Keratinocyte (primary cell): ENCODE measurements around the gene SLC5A3. TPM values are rescaled to one million over a fixed set of nuclear protein-coding genes. Genes with fewer than 3 reads are reported as not detected.
A peak's percentile ranks its signal among the peaks of the same experiment; 100 is the strongest.

Experiments used
- DNase-seq: peaks from one replicate; pipeline ENCODE4 v3.0.0-alpha.2; 2011; ENCODE audit warnings: low read depth, missing footprints, low spot score
- FAIRE-seq: peaks from 2 replicates; lab custom pipeline; 2011; peaks lifted over from hg19 to GRCh38; lab: Jason Lieb, UNC
- H2AFZ ChIP-seq: 2 replicates; pipeline ENCODE4 v1.6.0; 2012; ENCODE audit warnings: low read length, control low read depth, inconsistent platforms; ENCODE audit not compliant: control insufficient read depth
- H3K27ac ChIP-seq: 2 replicates; pipeline ENCODE4 v1.5.1; 2011; ENCODE audit warnings: low read length; ENCODE audit not compliant: control insufficient read depth, insufficient read depth
- H3K27me3 ChIP-seq: 3 replicates; pipeline ENCODE4 v1.6.0; 2011; ENCODE audit warnings: low read length; ENCODE audit not compliant: control insufficient read depth, insufficient read depth; ENCODE audit errors: extremely low read depth
- H3K36me3 ChIP-seq, 2 experiments: 2 replicates in 1 of 2; 3 replicates in 1 of 2; pipeline ENCODE4 v1.5.1; 2011; ENCODE audit warnings: low read length in 2 of 2, mild to moderate bottlenecking in 1 of 2; ENCODE audit not compliant: control insufficient read depth in 2 of 2, insufficient read depth in 2 of 2; ENCODE audit errors: extremely low read depth in 1 of 2
- H3K4me1 ChIP-seq: 3 replicates; pipeline ENCODE4 v1.5.1; 2011; ENCODE audit warnings: low read length; ENCODE audit not compliant: control insufficient read depth, insufficient read depth; ENCODE audit errors: extremely low read depth
- H3K4me2 ChIP-seq: 3 replicates; pipeline ENCODE4 v1.6.0; 2011; ENCODE audit warnings: low read depth, low read length; ENCODE audit not compliant: control insufficient read depth, insufficient read depth; ENCODE audit errors: extremely low read depth
- H3K4me3 ChIP-seq, 3 experiments: fragments of 200-600 bp in 1 of 3; sonication (generic) in 1 of 3; 2 replicates in 2 of 3; 3 replicates in 1 of 3; pipeline ENCODE4 v1.5.1; 2011 to 2016; ENCODE audit warnings: low read length in 3 of 3, mild to moderate bottlenecking in 3 of 3, control low read depth in 2 of 3, inconsistent platforms in 1 of 3, low read depth in 1 of 3, mixed read lengths in 1 of 3, mixed run types in 1 of 3, moderate library complexity in 1 of 3; ENCODE audit not compliant: control insufficient read depth in 2 of 3, insufficient read depth in 2 of 3; ENCODE audit errors: extremely low read depth in 1 of 3
- H3K79me2 ChIP-seq: 2 replicates; pipeline ENCODE4 v1.6.0; 2012; ENCODE audit warnings: low read length; ENCODE audit not compliant: control insufficient read depth, insufficient read depth
- H3K9ac ChIP-seq: 3 replicates; pipeline ENCODE4 v1.6.0; 2011; ENCODE audit warnings: low read length; ENCODE audit not compliant: control insufficient read depth, insufficient read depth; ENCODE audit errors: extremely low read depth
- H3K9me1 ChIP-seq: 3 replicates; pipeline ENCODE4 v1.6.0; 2011; ENCODE audit warnings: low read length; ENCODE audit not compliant: control insufficient read depth, insufficient read depth; ENCODE audit errors: extremely low read depth
- H3K9me3 ChIP-seq: 2 replicates; pipeline ENCODE4 v1.5.1; 2012; ENCODE audit warnings: low read depth, low read length; ENCODE audit not compliant: control insufficient read depth
- H4K20me1 ChIP-seq: 3 replicates; pipeline ENCODE4 v1.6.0; 2011; ENCODE audit warnings: low read length; ENCODE audit not compliant: control insufficient read depth, insufficient read depth; ENCODE audit errors: extremely low read depth
- CTCF ChIP-seq, 3 experiments: IDR thresholded peaks in 1 of 3; conservative IDR thresholded peaks in 1 of 3; optimal IDR thresholded peaks in 1 of 3; 2 replicates in 2 of 3; 3 replicates in 1 of 3; pipeline versions ENCODE3 to v1.5.1; 2011; ENCODE audit warnings: low read length in 3 of 3, mild to moderate bottlenecking in 3 of 3, moderate library complexity in 2 of 3, control low read depth in 1 of 3, inconsistent platforms in 1 of 3; ENCODE audit not compliant: insufficient read depth in 2 of 3; ENCODE audit errors: extremely low read depth in 1 of 3
- EZH2 ChIP-seq: IDR thresholded peaks from one replicate; pipeline ENCODE4 v1.6.1; 2012; ENCODE audit warnings: inconsistent platforms, mild to moderate bottlenecking, low read length, moderate library complexity
- dilution Hi-C: fragments of 300-500 bp; cut with MboI; formaldehyde crosslinking; loops from one replicate; pipeline ENCODE4 v1.7.0; 2020; ENCODE audit warnings: low sequenced_read_pairs; ENCODE audit not compliant: extremely low pct_ligation_motif_present
- polyA plus RNA-seq, 5 experiments: library from polyadenylated mRNA; depleted of rRNA in 3 of 5; stranded (reverse) in 3 of 5; stranded (forward) in 1 of 5; unstranded in 1 of 5; fragments of >200 nt; gene quantifications; 1 replicate in 1 of 5; 2 replicates in 3 of 5; 3 replicates in 1 of 5; pipeline versions ENCODE4 v1.2.1 to v1.2.3, GENCODE V29; 2011 to 2012; ENCODE audit warnings: missing spikeins in 2 of 5, low read depth in 1 of 5, low replicate concordance in 1 of 5

Gene SLC5A3
- polyA plus RNA-seq, 1 donor (not counting 4 experiments of a cell fraction or from before 2014, with no cell fraction given), result 5.9 TPM

GRCh38 chr21:34029743-34030528 lies 43.4 kb upstream of the SLC5A3 start:
- Histone ChIP-seq H3K4me3 (no peak overlapping the region), H3K9me1 (no peaks in the 10 kb centered on the region), H3K4me2 (peak overlapping the region; percentile 22), H4K20me1 (no peaks in the 10 kb centered on the region), H3K9me3 (no peaks in the 10 kb centered on the region), H3K36me3 (no peaks in the 10 kb centered on the region), H3K27ac (peak overlapping the region; percentile 1), H3K9ac (no peak overlapping the region), H3K27me3 (no peaks in the 10 kb centered on the region), H2AFZ (peak overlapping the region; percentile 6), H3K4me1 (no peaks in the 10 kb centered on the region), H3K79me2 (no peaks in the 10 kb centered on the region)
- dilution Hi-C loops, result no loop called here
- DNase-seq, result peak; percentile 45
- no peak for FAIRE-seq
- TF ChIP-seq CTCF (optimal IDR thresholded peaks at IDR 0.05 in 1 of 3, IDR thresholded peaks at IDR 0.05 in 1 of 3, conservative IDR thresholded peaks at IDR 0.05 in 1 of 3; ENCODE audit: extremely low read depth in 1 of 3, insufficient read depth in 2 of 3, low read length in 3 of 3), result no peak
- TF ChIP-seq EZH2, result no peak

- TF ChIP-seq CTCF (optimal IDR thresholded peaks at IDR 0.05 in 1 of 3, IDR thresholded peaks at IDR 0.05 in 1 of 3, conservative IDR thresholded peaks at IDR 0.05 in 1 of 3; ENCODE audit: extremely low read depth in 1 of 3, insufficient read depth in 2 of 3, low read length in 3 of 3) (no peak), EZH2 (no peak)
- H3K9me1 ChIP-seq, result no peaks in the 10 kb centered on the region
- peaks cover 18% of the 10 kb centered on the region for H3K4me1 ChIP-seq
- no peak overlapping the region for H3K4me2 ChIP-seq
- no peak overlapping the region for H2AFZ ChIP-seq
- H3K27ac ChIP-seq, result no peak overlapping the region
- dilution Hi-C loops, result no loop called here
- DNase-seq (no peak), FAIRE-seq (no peak)
- no peaks in the 10 kb centered on the region for H4K20me1 ChIP-seq
- no peak overlapping the region for H3K4me3 ChIP-seq
- no peaks in the 10 kb centered on the region for H3K27me3 ChIP-seq
- H3K36me3 ChIP-seq, result no peaks in the 10 kb centered on the region
- H3K79me2 ChIP-seq, result no peaks in the 10 kb centered on the region
- no peak overlapping the region for H3K9ac ChIP-seq
- no peaks in the 10 kb centered on the region for H3K9me3 ChIP-seq
Observed at GRCh38 chr21:34031835-34032370, 41.5 kb upstream of the SLC5A3 start.
